HG02884 (cell line): ENCODE data around the gene FIGLA.
"Not testable (repeated sequence)": the region's sequence is repeated elsewhere in the genome, so short reads cannot be mapped to it uniquely, and the experiment has no call there.

Experiments used
- ATAC-seq: cut with Tn5 transposase; IDR thresholded peaks from one replicate; pipeline ENCODE4 v1.9.1; 2021; ENCODE audit warnings: mild to moderate bottlenecking, moderate library complexity; ENCODE audit not compliant: unreplicated experiment

The FIGLA gene

DNA sequence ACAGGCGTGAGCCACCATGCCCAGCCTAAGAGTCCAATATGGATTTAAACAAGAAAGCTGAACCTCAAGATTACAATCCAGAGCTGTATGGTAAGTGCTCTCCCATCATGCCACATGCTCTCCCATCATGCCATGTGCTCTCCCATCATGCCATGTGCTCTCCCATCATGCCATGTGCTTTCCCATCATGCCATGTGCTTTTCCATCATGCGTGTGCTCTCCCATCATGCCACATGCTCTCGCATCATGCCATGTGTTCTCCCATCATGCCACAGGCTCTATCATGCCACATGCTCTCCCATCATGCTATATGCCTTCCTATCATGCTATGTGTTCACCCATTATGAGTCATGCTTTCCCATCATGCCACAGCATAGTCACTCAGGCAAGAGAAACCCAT is 43.2 kb downstream of the FIGLA start:
- no peak for ATAC-seq

DNA sequence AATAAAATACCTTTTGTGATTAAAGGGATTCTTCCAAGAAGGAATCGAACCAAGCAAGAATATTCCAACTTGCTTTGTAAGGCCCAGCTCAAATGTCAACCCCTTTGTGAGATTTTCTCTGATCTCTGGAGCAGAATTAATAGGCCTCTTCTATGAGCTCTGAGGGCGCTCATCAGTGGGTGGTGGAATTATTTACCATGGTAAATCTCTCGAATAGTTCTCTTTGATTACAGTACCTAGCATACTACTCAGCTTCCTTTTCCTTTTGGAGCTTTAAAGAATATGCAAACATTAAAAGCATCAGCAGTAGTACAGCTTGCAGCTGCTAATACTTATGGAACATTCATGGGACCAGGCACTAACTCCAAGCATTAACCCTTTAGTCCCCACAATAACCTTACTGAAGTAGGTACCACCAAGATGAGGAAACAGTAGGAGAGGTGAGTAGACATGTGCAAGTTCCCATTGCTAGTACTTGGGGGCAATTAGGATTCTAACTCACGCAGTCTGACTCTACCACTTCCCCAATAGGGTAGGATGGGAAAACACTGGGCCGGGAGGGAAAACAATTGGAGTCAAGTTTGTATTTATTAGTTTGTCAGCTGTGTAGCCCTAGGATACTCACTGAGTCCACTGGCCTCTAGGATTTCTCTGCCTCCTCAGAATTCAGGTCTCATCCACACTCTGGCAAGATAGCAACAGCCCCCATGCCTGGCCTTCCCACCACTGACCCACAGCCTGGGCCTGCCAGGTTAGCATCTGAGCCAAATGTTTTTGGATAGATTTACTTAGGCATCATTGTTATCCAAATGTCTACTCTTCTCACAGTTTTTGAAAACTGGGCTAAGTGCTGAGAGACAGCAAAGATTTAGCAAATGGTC is 44.1 kb downstream of the FIGLA start:
- no peak for ATAC-seq

DNA sequence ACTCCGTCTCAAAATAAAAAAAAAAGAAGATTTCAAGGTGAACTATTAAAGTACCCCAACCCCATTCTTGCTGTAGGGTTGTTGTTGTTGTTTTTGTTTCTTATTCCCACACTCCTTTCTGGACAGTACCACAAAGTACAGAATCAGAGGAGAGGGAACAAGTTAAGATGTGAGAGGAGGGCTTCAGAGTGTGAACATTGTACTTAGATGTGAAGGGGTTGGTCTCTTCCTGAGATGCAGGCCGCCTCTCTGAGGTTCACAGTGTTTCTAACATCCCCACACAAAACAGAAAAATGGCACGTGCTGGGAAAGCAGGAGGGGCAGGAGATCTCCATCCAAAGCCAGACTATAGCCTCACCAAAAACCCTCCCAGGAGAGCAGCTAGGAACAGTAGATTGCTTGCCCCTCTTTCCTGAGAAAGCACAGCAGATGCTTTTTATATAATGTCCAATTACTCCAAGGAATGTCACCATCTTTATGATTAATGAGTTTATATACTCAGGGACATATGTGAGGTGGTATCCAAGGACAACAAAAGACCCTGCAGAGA is 45.1 kb downstream of the FIGLA start:
- no peak for ATAC-seq

DNA sequence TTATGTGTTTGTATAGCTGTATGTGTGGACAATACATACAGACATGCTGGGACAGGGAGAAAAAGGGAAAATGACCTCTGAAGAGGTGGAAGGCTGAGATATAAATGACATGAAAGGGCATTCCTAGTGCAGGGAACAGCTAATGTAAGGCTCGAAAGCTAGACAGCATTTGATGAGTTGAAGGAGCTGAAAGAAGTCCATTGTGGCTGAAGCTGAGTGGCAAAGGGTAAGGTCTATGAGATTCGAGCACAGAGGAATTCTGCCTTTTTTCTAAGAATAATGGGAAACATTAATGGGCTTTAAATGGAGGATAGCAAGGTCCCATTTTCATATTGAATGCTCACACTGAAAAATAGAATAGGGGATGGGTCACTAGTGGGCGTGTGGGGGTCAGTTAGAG is 46.0 kb downstream of the FIGLA start:
- no peak for ATAC-seq

DNA sequence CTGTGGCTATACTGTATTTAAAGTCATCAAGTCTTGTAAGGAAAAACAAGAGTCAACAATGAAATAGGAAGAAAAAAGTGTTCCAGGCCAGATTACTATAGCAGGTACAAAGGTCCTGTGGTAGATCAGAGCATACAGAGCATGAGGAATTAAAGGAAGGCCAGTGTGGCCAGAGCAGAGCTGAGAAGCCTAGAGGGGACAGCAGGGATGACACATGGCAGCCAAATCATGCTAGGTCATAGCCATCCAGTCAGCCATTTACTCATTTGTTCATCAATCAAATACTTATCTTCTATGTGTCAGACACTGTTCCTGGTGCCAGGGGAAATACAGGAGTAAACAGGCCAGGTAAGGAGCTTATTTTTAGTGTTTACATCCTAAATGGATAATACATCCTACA is 46.8 kb downstream of the FIGLA start:
- ATAC-seq = no peak

DNA sequence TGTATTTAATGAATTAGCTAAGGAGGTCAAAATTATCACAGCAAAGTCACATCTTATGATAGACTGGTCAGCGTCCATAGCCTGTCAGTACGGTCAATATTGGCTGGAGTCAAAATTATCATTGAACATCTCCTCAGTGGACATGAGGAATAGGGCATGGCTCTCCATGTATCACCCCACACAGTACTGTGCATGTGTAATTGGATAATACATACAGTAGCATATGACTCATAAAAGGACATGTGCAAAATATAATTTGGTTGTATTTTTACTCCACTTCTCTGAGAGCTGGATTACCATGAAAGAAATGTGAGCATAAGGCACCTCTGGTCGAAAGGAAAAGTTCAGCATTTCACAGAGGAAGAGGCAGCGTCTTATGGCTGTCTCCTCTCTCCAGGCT is 47.4 kb downstream of the FIGLA start:
- ATAC-seq = no peak

DNA sequence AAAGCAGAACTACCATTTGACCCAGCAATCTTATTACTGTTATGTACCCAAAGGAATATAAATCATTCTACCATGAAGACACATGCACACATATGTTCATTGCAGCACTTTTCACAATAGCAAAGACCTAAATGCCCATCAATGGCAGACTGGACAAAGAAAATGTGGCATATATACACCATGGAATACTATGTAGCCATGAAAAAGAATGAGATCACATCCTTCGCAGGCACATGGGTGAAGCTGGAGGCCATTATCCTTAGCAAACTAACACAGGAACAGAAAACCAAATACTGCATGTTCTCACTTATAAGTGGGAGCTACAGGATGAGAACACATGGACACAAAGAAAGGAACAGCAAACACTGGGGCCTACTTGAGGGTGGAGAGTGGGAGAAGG is 51.0 kb downstream of the FIGLA start:
- ATAC-seq = not testable (repeated sequence)

DNA sequence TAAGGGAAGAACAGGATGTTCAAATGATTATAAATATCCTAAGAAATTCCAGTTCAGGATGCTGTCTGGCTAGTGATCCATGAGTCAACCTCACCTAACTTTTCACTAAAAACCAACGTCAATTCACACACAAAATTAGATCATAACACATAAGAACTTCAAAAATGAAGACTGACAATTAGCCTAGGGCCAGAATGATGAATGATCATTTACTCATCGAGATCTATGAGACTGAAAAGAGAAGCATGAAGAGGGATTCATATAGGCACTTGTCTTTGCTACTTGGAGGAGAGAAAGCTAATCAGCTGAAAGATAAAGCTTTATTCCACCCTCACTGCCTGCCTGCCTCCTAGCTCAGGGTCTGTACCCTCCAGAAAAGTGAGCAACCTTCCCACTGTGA is 52.3 kb downstream of the FIGLA start:
- ATAC-seq = no peak

DNA sequence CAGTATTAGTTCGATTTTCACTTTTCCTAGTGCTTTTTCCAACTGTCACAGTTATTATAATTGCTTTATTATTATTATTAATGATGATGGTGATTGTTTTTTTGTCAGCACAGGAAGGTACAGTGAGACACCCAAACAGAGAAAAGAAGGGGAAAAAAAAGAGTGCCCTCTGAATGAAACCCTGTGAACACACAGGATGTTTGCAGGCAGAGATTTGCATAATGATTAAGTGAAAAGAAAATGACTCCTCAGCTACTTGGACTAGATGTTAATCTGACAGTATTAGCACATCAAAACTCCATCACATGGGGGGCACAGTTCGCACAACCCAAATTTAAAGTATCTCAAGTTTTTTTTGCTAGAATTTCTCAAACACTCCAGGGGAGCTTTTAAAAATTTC is 55.4 kb downstream of the FIGLA start:
- ATAC-seq = no peak

DNA sequence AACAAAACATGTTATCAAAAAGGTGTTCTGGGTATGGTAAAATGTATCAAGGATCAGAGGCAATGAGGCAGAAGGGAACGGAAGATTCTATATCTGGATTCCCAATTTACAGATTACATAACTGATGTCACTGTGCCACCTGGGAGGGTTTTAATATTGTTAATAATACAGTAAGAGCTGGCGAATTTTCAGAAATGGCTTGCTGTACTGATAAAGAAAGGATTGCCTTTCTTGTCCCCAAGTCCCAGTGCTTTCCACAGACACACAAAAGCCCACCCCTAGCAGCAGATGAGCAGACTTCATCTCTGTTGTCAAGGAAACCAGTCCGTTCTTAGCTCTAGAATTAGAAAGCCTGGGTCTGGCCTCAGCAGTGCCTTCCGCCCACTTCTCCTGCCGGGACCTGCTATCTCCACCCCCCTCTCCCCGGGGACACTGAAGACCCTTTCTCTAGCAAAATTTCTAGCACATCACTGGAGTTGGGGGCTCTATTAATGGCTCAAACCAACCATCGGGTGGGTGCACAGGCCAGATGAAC is 56.7 kb downstream of the FIGLA start:
- ATAC-seq = no peak

DNA sequence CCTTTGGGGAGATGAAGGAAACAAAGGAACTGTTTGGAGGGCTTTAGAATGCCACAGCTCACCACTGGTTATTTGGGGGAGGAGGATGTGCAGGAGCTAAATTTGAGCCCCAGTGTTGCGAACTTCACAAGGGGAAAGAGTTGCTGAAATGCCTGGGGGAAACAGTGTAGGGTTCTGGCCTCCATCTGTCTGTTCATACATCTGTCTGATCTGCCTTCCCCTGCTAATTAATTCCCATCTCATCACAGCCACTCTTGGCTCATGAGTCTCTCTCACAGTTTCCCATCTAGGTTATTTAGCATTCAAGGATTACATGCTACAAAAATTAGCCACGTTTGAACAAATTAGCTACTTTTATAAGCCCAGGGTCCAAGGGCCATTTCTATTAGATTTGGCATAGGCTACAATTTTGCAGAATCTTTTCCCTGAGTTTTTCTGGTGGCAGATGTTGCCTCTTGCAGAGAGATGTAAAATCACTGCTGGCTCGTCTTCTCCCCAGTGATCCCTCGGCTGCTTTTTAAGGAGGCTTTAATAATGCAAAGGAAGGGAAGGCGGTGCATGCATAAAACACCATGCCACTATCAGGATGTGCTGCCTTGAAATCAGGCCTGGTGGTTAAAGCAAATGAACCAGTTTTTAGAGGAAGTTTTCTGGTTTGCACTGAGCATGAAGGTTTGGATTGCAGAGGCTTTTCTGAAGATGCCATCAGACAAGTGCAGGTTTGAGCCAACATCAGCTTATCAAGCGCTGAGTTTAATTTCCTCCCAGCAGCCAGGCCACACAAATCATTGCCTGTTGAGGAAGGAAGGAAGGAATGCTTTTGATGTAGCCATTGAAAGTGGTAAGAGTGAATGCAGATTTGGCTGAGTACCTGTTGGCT is 57.4 kb downstream of the FIGLA start:
- ATAC-seq = no peak

DNA sequence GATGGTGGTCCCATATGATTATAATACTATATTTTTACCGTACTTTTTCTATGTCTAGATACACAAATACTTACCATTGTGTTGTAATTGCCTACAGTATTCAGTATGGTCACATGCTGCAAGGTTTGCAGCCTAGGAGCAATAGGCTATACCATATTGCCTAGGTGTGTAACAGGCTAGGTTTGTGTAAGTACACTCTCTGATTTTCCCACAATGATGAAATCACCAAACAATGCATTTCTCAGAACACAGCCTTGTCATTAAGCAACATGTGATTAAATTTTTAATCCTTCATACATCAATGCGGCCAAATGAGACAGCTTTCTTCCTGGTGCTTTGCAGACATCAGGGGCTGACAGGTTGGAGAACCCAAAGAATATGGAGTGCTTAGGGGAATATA is 59.7 kb downstream of the FIGLA start:
- ATAC-seq = no peak

DNA sequence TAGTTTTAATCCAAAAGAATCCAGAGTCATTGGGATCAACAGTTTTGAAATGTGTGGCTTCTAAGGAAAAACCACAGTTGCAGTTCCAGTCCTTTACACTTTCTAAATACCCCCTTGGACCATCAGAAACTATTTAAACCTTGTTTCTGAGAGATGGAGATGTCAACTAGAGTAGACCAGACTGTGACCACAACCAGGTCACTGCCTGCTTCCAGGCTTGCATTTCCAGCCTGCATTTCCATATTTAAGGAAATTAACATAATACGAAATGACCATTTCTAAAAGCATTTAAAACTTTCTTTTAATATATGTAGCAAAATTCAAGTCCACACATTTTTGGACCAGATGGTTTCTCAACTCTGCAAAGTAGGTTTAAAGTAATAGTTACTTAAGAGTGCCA is 60.8 kb downstream of the FIGLA start:
- ATAC-seq = no peak

DNA sequence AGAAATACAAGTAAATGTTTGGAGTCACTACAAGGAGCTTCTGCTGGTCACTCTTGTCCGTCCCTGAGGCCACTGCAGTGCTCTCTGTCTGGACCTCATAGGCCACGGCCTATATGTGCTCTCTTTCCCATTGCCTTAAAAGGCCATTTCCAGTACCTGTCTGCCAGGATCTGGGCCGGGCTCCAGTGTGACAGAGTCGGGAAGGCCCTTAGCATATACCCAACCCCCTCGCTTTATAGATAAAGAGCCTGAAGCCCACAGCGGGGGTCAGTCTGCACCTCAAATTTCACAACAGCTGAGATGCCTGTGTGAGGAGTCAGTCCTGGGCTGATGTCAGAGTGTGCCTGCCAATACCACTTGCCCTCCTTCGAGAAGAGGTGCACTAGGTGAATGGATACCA is 62.3 kb downstream of the FIGLA start:
- ATAC-seq = no peak
